RWPE1 (cell line): Measurements from ENCODE around the gene ERN1.

Experiments used
- CTCF ChIA-PET: fragments of 350-600 bp; sonication (Branson Sonifier 250); formaldehyde crosslinking; extraction: SDS; loops from one replicate; lab custom pipeline; 2021; lab: Yijun Ruan, JAX
- POLR2A ChIA-PET: fragments of 400-600 bp; formaldehyde crosslinking; extraction: SDS; loops from one replicate; lab custom pipeline; 2020; ENCODE audit warnings: antibody characterized with exemption; ENCODE audit not compliant: low non-redundant PET; lab: Yijun Ruan, JAX
- DNase-seq: peaks from one replicate; pipeline ENCODE4 v3.0.0; 2012; ENCODE audit warnings: low spot score
- H3K27ac ChIP-seq: fragments of 450-650 bp; 2 replicates; pipeline ENCODE4 v1.5.1; 2017
- CTCF ChIP-seq: fragments of 450-650 bp; conservative IDR thresholded peaks from 2 replicates; pipeline ENCODE4 v1.5.1; 2017; ENCODE audit warnings: low read depth, mild to moderate bottlenecking

Gene ERN1

GRCh38 chr17:64145375-64145750 is 15.4 kb upstream of the ERN1 start:
- TF ChIP-seq CTCF = no peak
- ChIA-PET CTCF (interaction anchor here (0.6 to 2.4 kb wide), 5 partner anchors 12 to 281 kb away, joined by 3 to 13 read pairs (median 4); no protein-coding TSS in a partner anchor), POLR2A (interaction anchor here (0.6 to 1.2 kb wide), 9 partner anchors 9 to 136 kb away, joined by 3 to 6 read pairs (median 3); partner anchors contain the start of genes ICAM2 and TEX2)
- no peak for DNase-seq
- peak overlapping the region; percentile 99 for H3K27ac ChIP-seq

- ChIA-PET POLR2A (no interaction called here), CTCF (no interaction called here)
- H3K27ac ChIP-seq = no peak overlapping the region
- no peak for TF ChIP-seq CTCF
- no peak for DNase-seq
These were observed 9.6 kb upstream of the ERN1 start for GRCh38 chr17:64139542-64139941.

- DNase-seq = no peak
- POLR2A ChIA-PET = no interaction called here
- TF ChIP-seq CTCF = no peak
- no peak overlapping the region for H3K27ac ChIP-seq
- CTCF ChIA-PET = no interaction called here
These were observed 8.5 kb upstream of the ERN1 start for GRCh38 chr17:64138441-64138840.

GRCh38 chr17:64135000-64135399 is 5.1 kb upstream of the ERN1 start:
- TF ChIP-seq CTCF = no peak

GRCh38 chr17:64134216-64134970 is 4.4 kb upstream of the ERN1 start:
- CTCF ChIA-PET = interaction anchor here (0.5 to 6.6 kb wide), 19 partner anchors 10 to 222 kb away, joined by 3 to 103 read pairs (median 4); no protein-coding TSS in a partner anchor
- H3K27ac ChIP-seq = no peak overlapping the region
- no peak for DNase-seq
- no peak for TF ChIP-seq CTCF
- POLR2A ChIA-PET = interaction anchor here (0.5 kb wide), 1 partner anchor 11 kb away, joined by 3 read pairs; no protein-coding TSS in a partner anchor

More at GRCh38 chr17:64135000-64135399, 5.1 kb upstream of the ERN1 start:
- CTCF ChIA-PET = interaction anchor here (0.5 to 6.6 kb wide), 4 partner anchors 17 to 145 kb away, joined by 3 to 103 read pairs (median 4); no protein-coding TSS in a partner anchor
- no peak overlapping the region for H3K27ac ChIP-seq
- no peak for DNase-seq
- POLR2A ChIA-PET = no interaction called here

- H3K27ac ChIP-seq = no peak overlapping the region
- ChIA-PET CTCF (interaction anchor here (0.5 to 6.6 kb wide), 21 partner anchors 11 to 326 kb away, joined by 3 to 103 read pairs (median 4); no protein-coding TSS in a partner anchor), POLR2A (interaction anchor here (0.5 kb wide), 1 partner anchor 11 kb away, joined by 3 read pairs; no protein-coding TSS in a partner anchor)
- TF ChIP-seq CTCF = peak; percentile 77
- DNase-seq = peak; percentile 62
These were observed 3.7 kb upstream of the ERN1 start for GRCh38 chr17:64133546-64134215.
